ENCODE data around the gene RAB11FIP5. TPM values are rescaled to one million over a fixed set of nuclear protein-coding genes. Genes with fewer than 3 reads are reported as not detected.

The RAB11FIP5 gene
- total and polyA plus RNA-seq, 4 experiments from 2014 or later, result 6.4 to 12.8 (median 11.2) TPM

- intact Hi-C loops (cut with micrococcal nuclease), result no loop called here
- POLR2A ChIA-PET (ENCODE audit: partially characterized antibody), result no interaction called here
- no peaks in the 10 kb centered on the region for H3K9me3 Mint-ChIP-seq
Observed at GRCh38 chr2:73116182-73116960, 3.6 kb upstream of the RAB11FIP5 start.

GRCh38 chr2:73114273-73114867 is 1.6 kb upstream of the RAB11FIP5 start:
- H3K27me3 Mint-ChIP-seq, result no peaks in the 10 kb centered on the region
- H3K4me1 Mint-ChIP-seq, result peaks cover 14 to 29% (median 24%) of the 10 kb centered on the region in 4 donors
- Histone ChIP-seq H3K27me3 (ENCODE audit: insufficient read depth, low read length) (no peaks in the 10 kb centered on the region), H3K9me3 (ENCODE audit: control insufficient read depth in 1 of 2, low read length in 2 of 2) (no peaks in the 10 kb centered on the region), H3K36me3 (ENCODE audit: insufficient read depth, low read length) (no peaks in the 10 kb centered on the region), H3K27ac (ENCODE audit: low read depth, low read length) (no peak overlapping the region), H3K4me1 (ENCODE audit: insufficient read depth, low read length) (peaks cover 30% of the 10 kb centered on the region), H3K4me3 (ENCODE audit: low read length in 2 of 2) (no peak overlapping the region)
- ChIA-PET POLR2A (ENCODE audit: partially characterized antibody) (interaction anchor here (2.7 kb wide), 1 partner anchor 43 kb away, joined by 9 read pairs; the partner anchor contains the start of gene SFXN5), CTCF (ENCODE audit: partially characterized antibody) (interaction anchor here (1.0 to 3.6 kb wide), 4 partner anchors 13 to 98 kb away, joined by 3 to 19 read pairs (median 6); no protein-coding TSS in a partner anchor)
- H3K27ac Mint-ChIP-seq, result peak overlapping the region; percentile 36 to 84 (median 60)
- intact Hi-C loops (cut with micrococcal nuclease), result no loop called here
- H3K36me3 Mint-ChIP-seq, result no peaks in the 10 kb centered on the region
- no peaks in the 10 kb centered on the region for H3K9me3 Mint-ChIP-seq
- peak overlapping the region; percentile 35 to 77 (median 67) for H3K4me3 Mint-ChIP-seq
- no peak for DNase-seq

More at GRCh38 chr2:73116182-73116960, 3.6 kb upstream of the RAB11FIP5 start:
- Histone ChIP-seq H3K4me1 (ENCODE audit: insufficient read depth, low read length) (peaks cover 14% of the 10 kb centered on the region), H3K27ac (ENCODE audit: low read depth, low read length) (no peak overlapping the region), H3K4me3 (ENCODE audit: low read length in 2 of 2) (no peak overlapping the region), H3K27me3 (ENCODE audit: insufficient read depth, low read length) (peaks cover 3% of the 10 kb centered on the region), H3K9me3 (ENCODE audit: control insufficient read depth in 1 of 2, low read length in 2 of 2) (no peaks in the 10 kb centered on the region), H3K36me3 (ENCODE audit: insufficient read depth, low read length) (no peaks in the 10 kb centered on the region)
- Mint-ChIP-seq H3K27me3 (peaks cover 2% of the 10 kb centered on the region in 2 donors), H3K4me3 (no peak overlapping the region), H3K4me1 (peaks cover 4 to 13% (median 7%) of the 10 kb centered on the region in 4 donors), H3K27ac (peak overlapping the region in 2 of 7 donors; percentile 12 to 31), H3K36me3 (no peaks in the 10 kb centered on the region)
- DNase-seq, result no peak
- CTCF ChIA-PET (ENCODE audit: partially characterized antibody), result no interaction called here

- peaks cover 21 to 48% (median 33%) of the 10 kb centered on the region in 4 donors for H3K4me1 Mint-ChIP-seq
- peak overlapping the region; percentile 49 for H3K27ac ChIP-seq (ENCODE audit: low read depth, low read length)
- H3K9me3 Mint-ChIP-seq, result no peaks in the 10 kb centered on the region
- H3K27ac Mint-ChIP-seq, result peak overlapping the region; percentile 29 to 90 (median 85)
- ChIA-PET CTCF (ENCODE audit: partially characterized antibody) (interaction anchor here (1.1 to 3.6 kb wide), 4 partner anchors 10 to 100 kb away, joined by 3 to 19 read pairs (median 4); no protein-coding TSS in a partner anchor), POLR2A (ENCODE audit: partially characterized antibody) (interaction anchor here (1.0 to 2.7 kb wide), 3 partner anchors 41 to 115 kb away, joined by 3 to 9 read pairs (median 8); partner anchors contain the start of gene SFXN5)
- H3K4me3 Mint-ChIP-seq, result peak overlapping the region; percentile 84 to 91 (median 89)
- H3K36me3 ChIP-seq (ENCODE audit: insufficient read depth, low read length), result no peaks in the 10 kb centered on the region
- no peaks in the 10 kb centered on the region for H3K9me3 ChIP-seq (ENCODE audit: control insufficient read depth in 1 of 2, low read length in 2 of 2)
- H3K4me1 ChIP-seq (ENCODE audit: insufficient read depth, low read length), result peaks cover 39% of the 10 kb centered on the region
- intact Hi-C loops (cut with micrococcal nuclease), result no loop called here
- H3K27me3 Mint-ChIP-seq, result no peaks in the 10 kb centered on the region
- H3K36me3 Mint-ChIP-seq, result no peaks in the 10 kb centered on the region
- H3K4me3 ChIP-seq (ENCODE audit: low read length in 2 of 2), result peak overlapping the region in 1 of 2 donors; percentile 65
- no peaks in the 10 kb centered on the region for H3K27me3 ChIP-seq (ENCODE audit: insufficient read depth, low read length)
- peak in 4 of 5 donors; percentile 37 to 42 (median 38) for DNase-seq
Observed at GRCh38 chr2:73112026-73112912, 479 bp downstream of the RAB11FIP5 start.

GRCh38 chr2:73111073-73112025 is 1.4 kb downstream of the RAB11FIP5 start:
- H3K4me3 ChIP-seq (ENCODE audit: low read length in 2 of 2), result peak overlapping the region in 1 of 2 donors; percentile 65

GRCh38 chr2:73110168-73111072 is 2.3 kb downstream of the RAB11FIP5 start:
- Mint-ChIP-seq H3K27ac (peak overlapping the region in 5 of 7 donors; percentile 4 to 89 (median 84)), H3K9me3 (no peaks in the 10 kb centered on the region), H3K27me3 (no peaks in the 10 kb centered on the region), H3K36me3 (no peaks in the 10 kb centered on the region), H3K4me1 (peaks cover 25 to 57% (median 42%) of the 10 kb centered on the region in 4 donors), H3K4me3 (peak overlapping the region; percentile 84 to 91 (median 89))
- no peak for DNase-seq
- Histone ChIP-seq H3K4me1 (ENCODE audit: insufficient read depth, low read length) (peaks cover 45% of the 10 kb centered on the region), H3K27me3 (ENCODE audit: insufficient read depth, low read length) (no peaks in the 10 kb centered on the region), H3K36me3 (ENCODE audit: insufficient read depth, low read length) (no peaks in the 10 kb centered on the region), H3K27ac (ENCODE audit: low read depth, low read length) (no peak overlapping the region), H3K9me3 (ENCODE audit: control insufficient read depth in 1 of 2, low read length in 2 of 2) (no peaks in the 10 kb centered on the region), H3K4me3 (ENCODE audit: low read length in 2 of 2) (no peak overlapping the region)
- intact Hi-C loops (cut with micrococcal nuclease), result no loop called here
- ChIA-PET CTCF (ENCODE audit: partially characterized antibody) (interaction anchor here (1.0 to 3.5 kb wide), 3 partner anchors 25 to 67 kb away, joined by 3 to 13 read pairs (median 6); no protein-coding TSS in a partner anchor), POLR2A (ENCODE audit: partially characterized antibody) (interaction anchor here (1.2 kb wide), 1 partner anchor 39 kb away, joined by 3 read pairs; the partner anchor contains the start of gene SFXN5)

More at GRCh38 chr2:73111073-73112025, 1.4 kb downstream of the RAB11FIP5 start:
- POLR2A ChIA-PET (ENCODE audit: partially characterized antibody), result interaction anchor here (1.1 to 1.2 kb wide), 2 partner anchors 40 to 66 kb away, joined by 3 to 8 read pairs; partner anchors contain the start of gene SFXN5
- no peaks in the 10 kb centered on the region for H3K36me3 Mint-ChIP-seq
- CTCF ChIA-PET (ENCODE audit: partially characterized antibody), result interaction anchor here (1.0 to 3.6 kb wide), 5 partner anchors 9 to 101 kb away, joined by 3 to 19 read pairs (median 4); no protein-coding TSS in a partner anchor
- no peaks in the 10 kb centered on the region for H3K27me3 ChIP-seq (ENCODE audit: insufficient read depth, low read length)
- peak in 2 of 5 donors; percentile 7 to 9 for DNase-seq
- no peaks in the 10 kb centered on the region for H3K27me3 Mint-ChIP-seq
- intact Hi-C loops (cut with micrococcal nuclease), result no loop called here
- no peaks in the 10 kb centered on the region for H3K9me3 Mint-ChIP-seq
- no peaks in the 10 kb centered on the region for H3K36me3 ChIP-seq (ENCODE audit: insufficient read depth, low read length)
- H3K27ac ChIP-seq (ENCODE audit: low read depth, low read length), result peak overlapping the region; percentile 49
- peaks cover 45% of the 10 kb centered on the region for H3K4me1 ChIP-seq (ENCODE audit: insufficient read depth, low read length)
- peaks cover 25 to 56% (median 40%) of the 10 kb centered on the region in 4 donors for H3K4me1 Mint-ChIP-seq
- peak overlapping the region; percentile 81 to 90 (median 85) for H3K27ac Mint-ChIP-seq
- no peaks in the 10 kb centered on the region for H3K9me3 ChIP-seq (ENCODE audit: control insufficient read depth in 1 of 2, low read length in 2 of 2)
- H3K4me3 Mint-ChIP-seq, result peak overlapping the region; percentile 84 to 91 (median 89)

Data from CD4-positive, alpha-beta memory T cell (primary cell).